Measurements from ENCODE around the gene SRGAP2B.
"Not testable (repeated sequence)": the region's sequence is repeated elsewhere in the genome, so short reads cannot be mapped to it uniquely, and the experiment has no call there.

DNA sequence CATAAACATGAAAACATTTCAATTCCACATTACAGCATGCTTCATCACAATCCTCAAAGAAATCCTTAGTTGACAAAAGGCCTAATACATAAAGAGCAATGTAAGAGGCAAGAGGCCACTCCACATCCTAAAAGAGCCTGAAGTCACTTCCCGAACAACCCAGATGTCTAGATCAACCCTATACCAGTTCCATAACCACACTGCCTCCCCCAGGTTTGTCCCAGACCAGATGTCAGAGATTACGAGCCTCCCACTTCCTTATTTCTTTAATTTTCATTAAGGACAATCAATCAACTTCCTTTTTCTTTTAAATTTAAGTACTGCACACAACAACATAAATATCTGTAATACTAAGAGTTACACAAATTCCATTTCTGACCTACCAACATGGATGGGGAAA is 15.4 kb downstream of the SRGAP2B start:
- TF ChIP-seq, protein P1, sequence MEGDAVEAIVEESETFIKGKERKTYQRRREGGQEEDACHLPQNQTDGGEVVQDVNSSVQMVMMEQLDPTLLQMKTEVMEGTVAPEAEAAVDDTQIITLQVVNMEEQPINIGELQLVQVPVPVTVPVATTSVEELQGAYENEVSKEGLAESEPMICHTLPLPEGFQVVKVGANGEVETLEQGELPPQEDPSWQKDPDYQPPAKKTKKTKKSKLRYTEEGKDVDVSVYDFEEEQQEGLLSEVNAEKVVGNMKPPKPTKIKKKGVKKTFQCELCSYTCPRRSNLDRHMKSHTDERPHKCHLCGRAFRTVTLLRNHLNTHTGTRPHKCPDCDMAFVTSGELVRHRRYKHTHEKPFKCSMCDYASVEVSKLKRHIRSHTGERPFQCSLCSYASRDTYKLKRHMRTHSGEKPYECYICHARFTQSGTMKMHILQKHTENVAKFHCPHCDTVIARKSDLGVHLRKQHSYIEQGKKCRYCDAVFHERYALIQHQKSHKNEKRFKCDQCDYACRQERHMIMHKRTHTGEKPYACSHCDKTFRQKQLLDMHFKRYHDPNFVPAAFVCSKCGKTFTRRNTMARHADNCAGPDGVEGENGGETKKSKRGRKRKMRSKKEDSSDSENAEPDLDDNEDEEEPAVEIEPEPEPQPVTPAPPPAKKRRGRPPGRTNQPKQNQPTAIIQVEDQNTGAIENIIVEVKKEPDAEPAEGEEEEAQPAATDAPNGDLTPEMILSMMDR (IDR thresholded peaks at IDR 0.05) = not testable (repeated sequence)
- not testable (repeated sequence) for TF ChIP-seq POLR2A (IDR thresholded peaks at IDR 0.05)

Data from body of pancreas (tissue), 4 donors.